ENCODE measurements around the gene MYBPC2.

MYBPC2 gene

GRCh38 chr19:50412419-50412818 is 20.3 kb upstream of the MYBPC2 start:
- Histone ChIP-seq H3K14ac (ENCODE audit: low read length) (no peak overlapping the region), H3K79me1 (ENCODE audit: low read length) (no peaks in the 10 kb centered on the region), H3K4me2 (ENCODE audit: low read length) (no peak overlapping the region), H3K27me3 (ENCODE audit: insufficient read depth, low read length) (no peaks in the 10 kb centered on the region), H2BK5ac (ENCODE audit: low read depth, low read length, poor library complexity) (no peak overlapping the region), H3K79me2 (ENCODE audit: control insufficient read depth, insufficient read depth, low read length, poor library complexity) (no peaks in the 10 kb centered on the region), H3K4me3 (ENCODE audit: low read depth, low read length) (no peak overlapping the region), H2AFZ (ENCODE audit: insufficient read depth, low read length, poor library complexity) (no peak overlapping the region), H2BK12ac (ENCODE audit: low read length) (no peak overlapping the region), H3K23ac (ENCODE audit: low read length) (no peak overlapping the region), H3K9me3 (ENCODE audit: insufficient read depth, low read depth, low read length) (peaks cover 1% of the 10 kb centered on the region), H4K8ac (ENCODE audit: low read depth, low read length) (no peak overlapping the region), H3K4ac (ENCODE audit: low read depth, low read length) (no peak overlapping the region), H3K36me3 (ENCODE audit: control insufficient read depth in 1 of 2, insufficient read depth in 2 of 2, low read length in 2 of 2) (peaks cover 34 to 42% of the 10 kb centered on the region in 2 experiments), H2BK120ac (ENCODE audit: insufficient read depth, low read length, poor library complexity) (no peak overlapping the region), H3K4me1 (ENCODE audit: control insufficient read depth in 1 of 2, insufficient read depth in 2 of 2, low read length in 2 of 2) (no peaks in the 10 kb centered on the region), H3K27ac (ENCODE audit: low read depth, low read length) (no peak overlapping the region), H3K9ac (ENCODE audit: low read length) (no peak overlapping the region), H4K91ac (ENCODE audit: low read depth, low read length) (no peak overlapping the region), H4K12ac (ENCODE audit: low read depth, low read length) (no peak overlapping the region), H2AK5ac (ENCODE audit: low read length) (no peak overlapping the region), H3K18ac (ENCODE audit: low read length) (no peak overlapping the region)
- WGBS (ENCODE audit: extremely low coverage, insufficient coverage, insufficient read length) = no CpG with 5 or more reads among the region's 2 CpGs
- no peak for DNase-seq

GRCh38 chr19:50413096-50413495 is 19.6 kb upstream of the MYBPC2 start:
- no peaks in the 10 kb centered on the region for H3K79me1 ChIP-seq (ENCODE audit: low read length)
- no peak overlapping the region for H3K4ac ChIP-seq (ENCODE audit: low read depth, low read length)
- H3K27ac ChIP-seq (ENCODE audit: low read depth, low read length) = no peak overlapping the region
- no peak overlapping the region for H2BK120ac ChIP-seq (ENCODE audit: insufficient read depth, low read length, poor library complexity)
- no peak overlapping the region for H3K4me2 ChIP-seq (ENCODE audit: low read length)
- WGBS (ENCODE audit: extremely low coverage, insufficient coverage, insufficient read length) = no CpG with 5 or more reads among the region's 13 CpGs
- H3K18ac ChIP-seq (ENCODE audit: low read length) = no peak overlapping the region
- H3K4me3 ChIP-seq (ENCODE audit: low read depth, low read length) = no peak overlapping the region
- no peak overlapping the region for H2AK5ac ChIP-seq (ENCODE audit: low read length)
- peaks cover 3% of the 10 kb centered on the region for H3K9me3 ChIP-seq (ENCODE audit: insufficient read depth, low read depth, low read length)
- no peak overlapping the region for H2BK12ac ChIP-seq (ENCODE audit: low read length)
- no peaks in the 10 kb centered on the region for H3K4me1 ChIP-seq (ENCODE audit: control insufficient read depth in 1 of 2, insufficient read depth in 2 of 2, low read length in 2 of 2)
- no peak overlapping the region for H3K14ac ChIP-seq (ENCODE audit: low read length)
- no peak overlapping the region for H4K12ac ChIP-seq (ENCODE audit: low read depth, low read length)
- no peak overlapping the region for H4K91ac ChIP-seq (ENCODE audit: low read depth, low read length)
- no peak overlapping the region for H3K23ac ChIP-seq (ENCODE audit: low read length)
- no peak overlapping the region for H3K9ac ChIP-seq (ENCODE audit: low read length)
- H3K79me2 ChIP-seq (ENCODE audit: control insufficient read depth, insufficient read depth, low read length, poor library complexity) = no peaks in the 10 kb centered on the region
- no peak overlapping the region for H2BK5ac ChIP-seq (ENCODE audit: low read depth, low read length, poor library complexity)
- no peak overlapping the region for H2AFZ ChIP-seq (ENCODE audit: insufficient read depth, low read length, poor library complexity)
- no peak for DNase-seq
- H3K27me3 ChIP-seq (ENCODE audit: insufficient read depth, low read length) = no peaks in the 10 kb centered on the region
- H4K8ac ChIP-seq (ENCODE audit: low read depth, low read length) = no peak overlapping the region
- H3K36me3 ChIP-seq (ENCODE audit: control insufficient read depth in 1 of 2, insufficient read depth in 2 of 2, low read length in 2 of 2) = peaks cover 34 to 39% of the 10 kb centered on the region in 2 experiments

GRCh38 chr19:50413531-50413930 is 19.2 kb upstream of the MYBPC2 start:
- Histone ChIP-seq H3K9me3 (ENCODE audit: insufficient read depth, low read depth, low read length) (peaks cover 3% of the 10 kb centered on the region), H4K8ac (ENCODE audit: low read depth, low read length) (no peak overlapping the region), H3K9ac (ENCODE audit: low read length) (no peak overlapping the region), H4K91ac (ENCODE audit: low read depth, low read length) (no peak overlapping the region), H2BK12ac (ENCODE audit: low read length) (no peak overlapping the region), H3K79me1 (ENCODE audit: low read length) (no peaks in the 10 kb centered on the region), H3K36me3 (ENCODE audit: control insufficient read depth in 1 of 2, insufficient read depth in 2 of 2, low read length in 2 of 2) (peaks cover 31 to 38% of the 10 kb centered on the region in 2 experiments), H3K18ac (ENCODE audit: low read length) (no peak overlapping the region), H3K23ac (ENCODE audit: low read length) (no peak overlapping the region), H3K4me2 (ENCODE audit: low read length) (no peak overlapping the region), H2AFZ (ENCODE audit: insufficient read depth, low read length, poor library complexity) (no peak overlapping the region), H4K12ac (ENCODE audit: low read depth, low read length) (no peak overlapping the region), H2AK5ac (ENCODE audit: low read length) (no peak overlapping the region), H3K4me3 (ENCODE audit: low read depth, low read length) (no peak overlapping the region), H3K14ac (ENCODE audit: low read length) (no peak overlapping the region), H3K27me3 (ENCODE audit: insufficient read depth, low read length) (no peaks in the 10 kb centered on the region), H3K79me2 (ENCODE audit: control insufficient read depth, insufficient read depth, low read length, poor library complexity) (no peaks in the 10 kb centered on the region), H3K4ac (ENCODE audit: low read depth, low read length) (no peak overlapping the region), H2BK120ac (ENCODE audit: insufficient read depth, low read length, poor library complexity) (no peak overlapping the region), H3K27ac (ENCODE audit: low read depth, low read length) (no peak overlapping the region), H2BK5ac (ENCODE audit: low read depth, low read length, poor library complexity) (no peak overlapping the region), H3K4me1 (ENCODE audit: control insufficient read depth in 1 of 2, insufficient read depth in 2 of 2, low read length in 2 of 2) (no peaks in the 10 kb centered on the region)
- no peak for DNase-seq
- WGBS (ENCODE audit: extremely low coverage, insufficient coverage, insufficient read length) = no CpG with 5 or more reads among the region's 21 CpGs

- no peak overlapping the region for H4K8ac ChIP-seq (ENCODE audit: low read depth, low read length)
Measured at GRCh38 chr19:50414864-50415660, 17.6 kb upstream of the MYBPC2 start.

More at GRCh38 chr19:50414864-50415660, 17.6 kb upstream of the MYBPC2 start:
- no peaks in the 10 kb centered on the region for H3K79me2 ChIP-seq (ENCODE audit: control insufficient read depth, insufficient read depth, low read length, poor library complexity)
- peak; percentile 42 to 76 for DNase-seq
- no peak overlapping the region for H3K18ac ChIP-seq (ENCODE audit: low read length)
- H4K12ac ChIP-seq (ENCODE audit: low read depth, low read length) = no peak overlapping the region
- H2BK12ac ChIP-seq (ENCODE audit: low read length) = no peak overlapping the region
- no peak overlapping the region for H3K27ac ChIP-seq (ENCODE audit: low read depth, low read length)
- H3K4me2 ChIP-seq (ENCODE audit: low read length) = no peak overlapping the region
- no peak overlapping the region for H3K4me3 ChIP-seq (ENCODE audit: low read depth, low read length)
- peaks cover 16 to 23% of the 10 kb centered on the region in 2 experiments for H3K36me3 ChIP-seq (ENCODE audit: control insufficient read depth in 1 of 2, insufficient read depth in 2 of 2, low read length in 2 of 2)
- WGBS (ENCODE audit: extremely low coverage, insufficient coverage, insufficient read length) = no CpG with 5 or more reads among the region's 37 CpGs
- H4K91ac ChIP-seq (ENCODE audit: low read depth, low read length) = no peak overlapping the region
- peaks cover 3% of the 10 kb centered on the region for H3K9me3 ChIP-seq (ENCODE audit: insufficient read depth, low read depth, low read length)
- H3K14ac ChIP-seq (ENCODE audit: low read length) = no peak overlapping the region
- no peak overlapping the region for H2AK5ac ChIP-seq (ENCODE audit: low read length)
- H3K27me3 ChIP-seq (ENCODE audit: insufficient read depth, low read length) = peaks cover 2% of the 10 kb centered on the region
- H3K9ac ChIP-seq (ENCODE audit: low read length) = no peak overlapping the region
- no peak overlapping the region for H2AFZ ChIP-seq (ENCODE audit: insufficient read depth, low read length, poor library complexity)
- H2BK5ac ChIP-seq (ENCODE audit: low read depth, low read length, poor library complexity) = no peak overlapping the region
- no peaks in the 10 kb centered on the region for H3K4me1 ChIP-seq (ENCODE audit: control insufficient read depth in 1 of 2, insufficient read depth in 2 of 2, low read length in 2 of 2)
- H3K23ac ChIP-seq (ENCODE audit: low read length) = no peak overlapping the region
- H3K4ac ChIP-seq (ENCODE audit: low read depth, low read length) = no peak overlapping the region
- no peaks in the 10 kb centered on the region for H3K79me1 ChIP-seq (ENCODE audit: low read length)
- H2BK120ac ChIP-seq (ENCODE audit: insufficient read depth, low read length, poor library complexity) = no peak overlapping the region

Data from trophoblast cell (in vitro differentiated cells and primary cell).